Stimulated activated CD4-positive, alpha-beta T cell treated with anti-CD3 and anti-CD28 coated beads, Interleukin-4, amount 100 ng/mL, for 48 hours (primary cell): Measurements from ENCODE around the gene TRMT61A.
"Not testable (repeated sequence)": the region's sequence is repeated elsewhere in the genome, so short reads cannot be mapped to it uniquely, and the experiment has no call there.

Source experiments
- DNase-seq, 2 donors: peaks; one replicate each; pipeline ENCODE4 v3.0.0-alpha.2; 2020; ENCODE audit warnings: low read depth in 2 of 2

The TRMT61A gene

GRCh38 chr14:103508521-103509329 is 20.3 kb upstream of the TRMT61A start:
- no peak for DNase-seq

- no peak for DNase-seq
Observed at GRCh38 chr14:103509864-103510723, 18.9 kb upstream of the TRMT61A start.

GRCh38 chr14:103510724-103511693 is 18.0 kb upstream of the TRMT61A start:
- DNase-seq: no peak

- DNase-seq: not testable (repeated sequence)
Observed at GRCh38 chr14:103512180-103512579, 16.8 kb upstream of the TRMT61A start.

- DNase-seq: no peak
Observed at GRCh38 chr14:103512701-103513611, 16.0 kb upstream of the TRMT61A start.

GRCh38 chr14:103514596-103515421 is 14.2 kb upstream of the TRMT61A start:
- no peak for DNase-seq

- DNase-seq: no peak
Observed at GRCh38 chr14:103516426-103517173, 12.4 kb upstream of the TRMT61A start.

- DNase-seq: no peak
Observed at GRCh38 chr14:103517174-103517566, 11.8 kb upstream of the TRMT61A start.

GRCh38 chr14:103517721-103518421 is 11.1 kb upstream of the TRMT61A start:
- DNase-seq: no peak

- DNase-seq: peak; percentile 49 to 61
Observed at GRCh38 chr14:103518422-103519042, 10.5 kb upstream of the TRMT61A start.

- no peak for DNase-seq
Observed at GRCh38 chr14:103519043-103519836, 9.8 kb upstream of the TRMT61A start.

GRCh38 chr14:103519837-103520212 is 9.2 kb upstream of the TRMT61A start:
- no peak for DNase-seq

GRCh38 chr14:103520269-103520656 is 8.7 kb upstream of the TRMT61A start:
- no peak for DNase-seq

GRCh38 chr14:103520657-103521437 is 8.1 kb upstream of the TRMT61A start:
- DNase-seq: peak; percentile 34 to 36

- DNase-seq: no peak
Observed at GRCh38 chr14:103521438-103521950, 7.5 kb upstream of the TRMT61A start.

GRCh38 chr14:103521951-103522563 is 6.9 kb upstream of the TRMT61A start:
- no peak for DNase-seq
